GM12878 (cell line): ENCODE data around the gene MACF1. TPM values are rescaled to one million over a fixed set of nuclear protein-coding genes. Genes with fewer than 3 reads are reported as not detected.
A peak's percentile ranks its signal among the peaks of the same experiment; 100 is the strongest.

ENCODE experiments used
- ATF2 ChIP-seq: IDR thresholded peaks from 2 replicates; pipeline ENCODE4 v1.6.1; 2012; ENCODE audit warnings: low read length, inconsistent platforms
- ATF3 ChIP-seq: IDR thresholded peaks from 2 replicates; pipeline ENCODE4 v1.6.1; 2011; ENCODE audit warnings: low read depth, mild to moderate bottlenecking, low read length, moderate library complexity, borderline replicate concordance; ENCODE audit errors: extremely low read depth
- BACH1 ChIP-seq: fragments of 450-650 bp; IDR thresholded peaks from 2 replicates; pipeline ENCODE4 v1.6.1; 2017; ENCODE audit warnings: mild to moderate bottlenecking, borderline replicate concordance
- BCLAF1 ChIP-seq: fragments of 450-650 bp; IDR thresholded peaks from 2 replicates; pipeline ENCODE4 v1.6.1; 2017; ENCODE audit warnings: antibody characterized with exemption, mild to moderate bottlenecking, moderate library complexity
- CREB1 ChIP-seq: IDR thresholded peaks from 2 replicates; pipeline ENCODE4 v1.6.1; 2012; ENCODE audit warnings: low read depth, mild to moderate bottlenecking, inconsistent platforms
- FOS ChIP-seq: IDR thresholded peaks from 3 replicates; pipeline ENCODE4 v1.6.1; 2011; ENCODE audit warnings: borderline replicate concordance; ENCODE audit not compliant: insufficient read length; ENCODE audit errors: extremely low read depth
- FOXK2 ChIP-seq: fragments of 450-650 bp; IDR thresholded peaks from 2 replicates; pipeline ENCODE4 v1.6.1; 2017; ENCODE audit warnings: mild to moderate bottlenecking, moderate library complexity
- GATAD2B ChIP-seq: fragments of 450-650 bp; conservative IDR thresholded peaks from 2 replicates; pipeline ENCODE4 v1.6.1; 2017; ENCODE audit warnings: low read depth, mild to moderate bottlenecking, moderate library complexity
- IRF5 ChIP-seq: fragments of 450-650 bp; IDR thresholded peaks from 2 replicates; pipeline ENCODE4 v1.6.1; 2017; ENCODE audit warnings: borderline replicate concordance
- KLF5 ChIP-seq: fragments of 450-650 bp; IDR thresholded peaks from 2 replicates; pipeline ENCODE4 v1.6.1; 2014; ENCODE audit warnings: mild to moderate bottlenecking; ENCODE audit not compliant: partially characterized antibody
- MXI1 ChIP-seq: fragments of 150-350 bp; IDR thresholded peaks from 2 replicates; pipeline ENCODE4 v1.6.1; 2011; ENCODE audit warnings: low read depth, mild to moderate bottlenecking, inconsistent platforms, low read length, improper control_type of control experiment
- NFXL1 ChIP-seq: fragments of 450-650 bp; IDR thresholded peaks from 2 replicates; pipeline ENCODE4 v1.6.1; 2017; ENCODE audit warnings: antibody characterized with exemption, mild to moderate bottlenecking, borderline replicate concordance
- NFYB ChIP-seq: IDR thresholded peaks from 2 replicates; pipeline ENCODE4 v1.6.1; 2011; ENCODE audit warnings: low read depth, mild to moderate bottlenecking, low read length, improper control_type of control experiment, moderate library complexity; ENCODE audit not compliant: insufficient read depth
- NKRF ChIP-seq: fragments of 450-650 bp; conservative IDR thresholded peaks from 2 replicates; pipeline ENCODE4 v1.6.1; 2017; ENCODE audit warnings: mild to moderate bottlenecking, moderate library complexity
- POLR2AphosphoS2 ChIP-seq: IDR thresholded peaks from 2 replicates; pipeline ENCODE4 v1.6.1; 2011; ENCODE audit warnings: low read depth, mild to moderate bottlenecking, low read length, improper control_type of control experiment, moderate library complexity
- RELB ChIP-seq: fragments of 450-650 bp; IDR thresholded peaks from 2 replicates; pipeline ENCODE4 v1.6.1; 2017; ENCODE audit warnings: low read depth, mild to moderate bottlenecking, moderate library complexity
- SIN3A ChIP-seq: IDR thresholded peaks from 2 replicates; pipeline ENCODE4 v1.6.1; 2012; ENCODE audit warnings: low read depth, low read length, improper control_type of control experiment
- SREBF1 ChIP-seq: IDR thresholded peaks from 2 replicates; pipeline ENCODE4 v1.6.1; 2012; ENCODE audit warnings: mild to moderate bottlenecking, low read length
- SRF ChIP-seq, 2 experiments: IDR thresholded peaks; 2 replicates each; pipeline ENCODE4 v1.6.1; 2011; ENCODE audit warnings: low read depth in 2 of 2, low read length in 2 of 2, mild to moderate bottlenecking in 1 of 2, moderate library complexity in 1 of 2
- TAF1 ChIP-seq: IDR thresholded peaks from 2 replicates; pipeline ENCODE4 v1.6.1; 2011; ENCODE audit warnings: mild to moderate bottlenecking, low read depth, low read length, borderline replicate concordance
- YBX1 ChIP-seq: fragments of 450-650 bp; IDR thresholded peaks from 2 replicates; pipeline ENCODE4 v1.6.1; 2016; ENCODE audit warnings: antibody characterized with exemption
- polyA plus RNA-seq, 11 experiments: library from polyadenylated mRNA; depleted of rRNA in 4 of 11; unstranded in 6 of 11; stranded (reverse) in 5 of 11; fragments of >200 nt; fragmentation: Nextera tagmentation in 4 of 11; fragmentation: Illumina TruSeq in 1 of 11; extraction: Ambion mirVana in 4 of 11; extraction: Trizol in 1 of 11; gene quantifications; 1 replicate in 1 of 11; 2 replicates in 10 of 11; pipeline versions ENCODE4 v1.2.1 to v1.2.3, GENCODE V29; 2011 to 2016; ENCODE audit warnings: inconsistent platforms in 2 of 11, missing spikeins in 2 of 11, low read depth in 1 of 11
- total RNA-seq, 4 experiments: library from RNA; depleted of rRNA in 3 of 4; stranded (reverse); fragments of >200 nt in 3 of 4; fragmentation: Illumina TruSeq in 1 of 4; extraction: Trizol in 1 of 4; gene quantifications; 2 replicates each; pipeline versions ENCODE4 v1.2.1 to v1.2.3, GENCODE V29; 2013 to 2021

Gene MACF1
- total and polyA plus RNA-seq, 10 of the 15 experiments (the other 5 are each of a cell fraction or from before 2014, with no cell fraction given): 15.5 to 201 (median 76.9) TPM

- no peak for TF ChIP-seq BCLAF1
- no peak for TF ChIP-seq IRF5
- TF ChIP-seq CREB1: 0 out of 2 replicates have a peak, but pooled peaks have one; percentile 18
- TF ChIP-seq MXI1: no peak
- no peak for TF ChIP-seq SIN3A
- TF ChIP-seq FOS: no peak
- TF ChIP-seq SRF (IDR thresholded peaks at IDR 0.05; ENCODE audit: low read depth in 2 of 2, low read length in 2 of 2): no peak
- TF ChIP-seq BACH1: no peak
- no peak for TF ChIP-seq NFXL1
- TF ChIP-seq POLR2AphosphoS2: no peak
- no peak for TF ChIP-seq ATF3
- no peak for TF ChIP-seq GATAD2B
- no peak for TF ChIP-seq SREBF1
- peak; percentile 57; the same call in 1 of the 2 replicates for TF ChIP-seq TAF1
- no peak for TF ChIP-seq KLF5
- no peak for TF ChIP-seq FOXK2
- no peak for TF ChIP-seq RELB
- TF ChIP-seq YBX1: no peak
- no peak for TF ChIP-seq NFYB
- no peak for TF ChIP-seq ATF2
- no peak for TF ChIP-seq NKRF
These were observed at the start of gene MACF1 (continued) for GRCh38 chr1:39204441-39205081.
